HEK293 (cell line): Measurements from ENCODE around the gene B4GALNT1.
A peak's percentile ranks its signal among the peaks of the same experiment; 100 is the strongest.

ENCODE experiments used
- CTCF ChIA-PET: fragments of 350-600 bp; formaldehyde crosslinking; extraction: SDS; loops from one replicate; lab custom pipeline; 2021; ENCODE audit warnings: antibody characterized with exemption; lab: Yijun Ruan, JAX
- POLR2A ChIA-PET: fragments of 300-600 bp; formaldehyde crosslinking; extraction: SDS; loops from one replicate; lab custom pipeline; 2020; ENCODE audit warnings: antibody characterized with exemption, inconsistent platforms; lab: Yijun Ruan, JAX
- H3K27ac ChIP-seq: fragments of 200-500 bp; sonication (Bioruptor generic); 2 replicates; pipeline ENCODE4 v1.5.1; 2014; ENCODE audit warnings: low read depth, low read length, control low read depth, inconsistent platforms; ENCODE audit errors: extremely low read depth
- H3K36me3 ChIP-seq, 2 experiments: fragments of 200-500 bp in 1 of 2; sonication (Bioruptor generic) in 1 of 2; 1 replicate in 1 of 2; 2 replicates in 1 of 2; pipeline ENCODE4 v1.5.1; 2014 to 2017; ENCODE audit warnings: inconsistent platforms in 2 of 2, low read length in 2 of 2; ENCODE audit not compliant: control insufficient read depth in 2 of 2, insufficient read depth in 1 of 2
- H3K4me1 ChIP-seq: fragments of 200-500 bp; sonication (Bioruptor generic); 2 replicates; pipeline ENCODE4 v1.5.1; 2014; ENCODE audit warnings: mild to moderate bottlenecking, low read length, inconsistent platforms; ENCODE audit not compliant: control insufficient read depth, insufficient read depth
- H3K4me3 ChIP-seq: 2 replicates; pipeline ENCODE4 v1.5.1; 2011; ENCODE audit warnings: low read depth, mild to moderate bottlenecking, control low read depth, low read length, moderate library complexity
- H3K9me3 ChIP-seq: fragments of 200-500 bp; sonication (Bioruptor generic); 2 replicates; pipeline ENCODE4 v1.5.1; 2014; ENCODE audit warnings: low read depth, low read length, inconsistent platforms; ENCODE audit not compliant: control insufficient read depth, insufficient read depth
- BCL11A ChIP-seq: fragments of 450-650 bp; formaldehyde crosslinking; IDR thresholded peaks from 2 replicates; pipeline ENCODE4 v1.5.1; 2016; ENCODE audit warnings: low read depth, missing biosample characterization, missing genetic modification characterization
- GFI1B ChIP-seq: fragments of 450-650 bp; formaldehyde crosslinking; IDR thresholded peaks from 2 replicates; pipeline ENCODE4 v1.5.1; 2016; ENCODE audit warnings: missing biosample characterization, missing genetic modification characterization
- GLI2 ChIP-seq: fragments of 450-650 bp; formaldehyde crosslinking; IDR thresholded peaks from 2 replicates; pipeline ENCODE4; 2017; ENCODE audit warnings: missing biosample characterization, missing genetic modification characterization, low read depth, borderline replicate concordance
- GLIS1 ChIP-seq: fragments of 450-650 bp; formaldehyde crosslinking; IDR thresholded peaks from 2 replicates; pipeline ENCODE4 v1.5.1; 2016; ENCODE audit warnings: missing biosample characterization, missing genetic modification characterization
- INSM2 ChIP-seq: fragments of 450-650 bp; formaldehyde crosslinking; IDR thresholded peaks from 2 replicates; pipeline ENCODE4 v1.5.1; 2016; ENCODE audit warnings: missing biosample characterization, missing genetic modification characterization
- KLF9 ChIP-seq: fragments of 450-650 bp; formaldehyde crosslinking; IDR thresholded peaks from 2 replicates; pipeline ENCODE4 v1.5.1; 2016; ENCODE audit warnings: missing biosample characterization, missing genetic modification characterization, low read depth
- PRDM1 ChIP-seq: fragments of 450-650 bp; formaldehyde crosslinking; IDR thresholded peaks from 2 replicates; pipeline ENCODE4; 2016; ENCODE audit warnings: missing biosample characterization, missing genetic modification characterization
- SCRT2 ChIP-seq: fragments of 450-650 bp; formaldehyde crosslinking; IDR thresholded peaks from 2 replicates; pipeline ENCODE4 v1.5.1; 2016; ENCODE audit warnings: missing biosample characterization, missing genetic modification characterization
- TCF7L2 ChIP-seq: IDR thresholded peaks from 2 replicates; pipeline ENCODE4 v1.6.1; 2011; ENCODE audit warnings: low read depth, mild to moderate bottlenecking, inconsistent platforms, low read length, moderate library complexity, borderline replicate concordance
- ZBTB1 ChIP-seq: fragments of 450-650 bp; formaldehyde crosslinking; IDR thresholded peaks from 2 replicates; pipeline ENCODE4 v1.5.1; 2016; ENCODE audit warnings: missing biosample characterization, missing genetic modification characterization
- ZBTB21 ChIP-seq: fragments of 450-650 bp; formaldehyde crosslinking; IDR thresholded peaks from 2 replicates; pipeline ENCODE4 v1.5.1; 2017; ENCODE audit warnings: missing biosample characterization, missing genetic modification characterization
- ZBTB49 ChIP-seq: fragments of 450-650 bp; formaldehyde crosslinking; IDR thresholded peaks from 2 replicates; pipeline ENCODE4 v1.5.1; 2016; ENCODE audit warnings: missing biosample characterization, missing genetic modification characterization, low read depth
- ZIC2 ChIP-seq: fragments of 450-650 bp; formaldehyde crosslinking; IDR thresholded peaks from 2 replicates; pipeline ENCODE4 v1.5.1; 2016; ENCODE audit warnings: missing biosample characterization, missing genetic modification characterization
- ZNF121 ChIP-seq: fragments of 450-650 bp; formaldehyde crosslinking; IDR thresholded peaks from 2 replicates; pipeline ENCODE4 v1.5.1; 2016; ENCODE audit warnings: missing biosample characterization, missing genetic modification characterization
- ZNF174 ChIP-seq: fragments of 450-650 bp; formaldehyde crosslinking; IDR thresholded peaks from 2 replicates; pipeline ENCODE4 v1.5.0; 2017; ENCODE audit warnings: missing biosample characterization, mild to moderate bottlenecking, missing genetic modification characterization
- ZNF211 ChIP-seq: fragments of 450-650 bp; formaldehyde crosslinking; IDR thresholded peaks from 2 replicates; pipeline ENCODE4 v1.5.1; 2016; ENCODE audit warnings: low read depth, missing biosample characterization, missing genetic modification characterization
- ZNF37A ChIP-seq: fragments of 450-650 bp; IDR thresholded peaks from 2 replicates; pipeline ENCODE4 v1.5.1; 2018; ENCODE audit warnings: missing biosample characterization, missing genetic modification characterization
- ZNF398 ChIP-seq: fragments of 450-650 bp; formaldehyde crosslinking; IDR thresholded peaks from 2 replicates; pipeline ENCODE4 v1.5.1; 2017; ENCODE audit warnings: missing biosample characterization, missing genetic modification characterization
- ZNF433 ChIP-seq: fragments of 450-650 bp; formaldehyde crosslinking; IDR thresholded peaks from 2 replicates; pipeline ENCODE4 v1.5.1; 2016; ENCODE audit warnings: missing biosample characterization, missing genetic modification characterization, low read depth
- ZNF548 ChIP-seq: fragments of 450-650 bp; formaldehyde crosslinking; IDR thresholded peaks from 2 replicates; pipeline ENCODE4 v1.5.1; 2016; ENCODE audit warnings: missing biosample characterization, missing genetic modification characterization
- ZNF571 ChIP-seq: fragments of 450-650 bp; formaldehyde crosslinking; IDR thresholded peaks from 2 replicates; pipeline ENCODE4 v1.5.0; 2017; ENCODE audit warnings: missing biosample characterization, missing genetic modification characterization
- ZSCAN30 ChIP-seq: fragments of 450-650 bp; IDR thresholded peaks from 2 replicates; pipeline ENCODE4 v1.5.1; 2018; ENCODE audit warnings: missing biosample characterization, mild to moderate bottlenecking, missing genetic modification characterization, moderate library complexity
- TF ChIP-seq, protein P1 (sequence below): fragments of 450-650 bp; formaldehyde crosslinking; IDR thresholded peaks from 2 replicates; pipeline ENCODE4 v1.5.1; 2016; ENCODE audit warnings: missing biosample characterization, missing genetic modification characterization
- TF ChIP-seq, protein P2 (sequence below): fragments of 450-650 bp; formaldehyde crosslinking; IDR thresholded peaks from 2 replicates; pipeline ENCODE4 v1.5.1; 2016; ENCODE audit warnings: missing biosample characterization, missing genetic modification characterization

B4GALNT1 gene

GRCh38 chr12:57584050-57584449, 49.0 kb downstream of the B4GALNT1 start:
- H3K9me3 ChIP-seq: no peaks in the 10 kb centered on the region
- TF ChIP-seq ZNF571 (no peak), ZBTB1 (no peak), GFI1B (tag by site-specific recombination) (no peak), ZNF174 (no peak), ZNF37A (tag by site-specific recombination) (no peak), PRDM1 (tag by site-specific recombination) (no peak), ZNF398 (tag by site-specific recombination) (no peak), ZNF121 (tag by site-specific recombination) (no peak), SCRT2 (no peak), ZBTB49 (tag by site-specific recombination) (no peak), ZNF211 (tag by site-specific recombination) (no peak), ZBTB21 (no peak), TCF7L2 (no peak)
- TF ChIP-seq, protein P1, sequence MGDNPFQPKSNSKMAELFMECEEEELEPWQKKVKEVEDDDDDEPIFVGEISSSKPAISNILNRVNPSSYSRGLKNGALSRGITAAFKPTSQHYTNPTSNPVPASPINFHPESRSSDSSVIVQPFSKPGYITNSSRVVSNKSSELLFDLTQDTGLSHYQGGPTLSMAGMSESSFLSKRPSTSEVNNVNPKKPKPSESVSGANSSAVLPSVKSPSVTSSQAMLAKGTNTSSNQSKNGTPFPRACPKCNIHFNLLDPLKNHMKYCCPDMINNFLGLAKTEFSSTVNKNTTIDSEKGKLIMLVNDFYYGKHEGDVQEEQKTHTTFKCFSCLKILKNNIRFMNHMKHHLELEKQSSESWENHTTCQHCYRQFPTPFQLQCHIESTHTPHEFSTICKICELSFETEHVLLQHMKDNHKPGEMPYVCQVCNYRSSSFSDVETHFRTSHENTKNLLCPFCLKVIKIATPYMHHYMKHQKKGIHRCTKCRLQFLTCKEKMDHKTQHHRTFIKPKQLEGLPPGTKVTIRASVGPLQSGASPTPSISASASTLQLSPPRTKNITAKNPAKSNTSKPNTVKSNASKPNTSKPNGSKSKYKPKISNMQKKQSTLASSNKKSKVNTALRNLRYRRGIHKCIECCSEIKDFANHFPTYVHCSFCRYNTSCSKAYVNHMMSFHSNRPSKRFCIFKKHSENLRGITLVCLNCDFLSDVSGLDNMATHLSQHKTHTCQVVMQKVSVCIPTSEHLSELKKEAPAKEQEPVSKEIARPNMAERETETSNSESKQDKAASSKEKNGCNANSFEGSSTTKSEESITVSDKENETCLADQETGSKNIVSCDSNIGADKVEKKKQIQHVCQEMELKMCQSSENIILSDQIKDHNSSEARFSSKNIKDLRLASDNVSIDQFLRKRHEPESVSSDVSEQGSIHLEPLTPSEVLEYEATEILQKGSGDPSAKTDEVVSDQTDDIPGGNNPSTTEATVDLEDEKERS (tag by site-specific recombination): no peak
- CTCF ChIA-PET: interaction anchor here (0.7 to 6.6 kb wide), 32 partner anchors 9 to 158 kb away, joined by 3 to 113 read pairs (median 7); partner anchors contain the start of genes ARHGEF25, B4GALNT1 and DCTN2
- POLR2A ChIA-PET: interaction anchor here (1.2 to 1.5 kb wide), 2 partner anchors 27 to 49 kb away, joined by 3 read pairs; partner anchors contain the start of genes ARHGEF25 and B4GALNT1
- no peak overlapping the region for H3K4me3 ChIP-seq
- peaks cover 0 to 29% of the 10 kb centered on the region in 2 experiments; a peak in 2 of 3 replicates for H3K36me3 ChIP-seq
- H3K27ac ChIP-seq: no peak overlapping the region
- no peaks in the 10 kb centered on the region for H3K4me1 ChIP-seq

- POLR2A ChIA-PET: interaction anchor here (0.7 to 1.5 kb wide), 4 partner anchors 21 to 63 kb away, joined by 3 to 6 read pairs (median 4); partner anchors contain the start of genes B4GALNT1 and DDIT3
- Histone ChIP-seq H3K27ac (no peak overlapping the region), H3K4me1 (no peaks in the 10 kb centered on the region), H3K4me3 (no peak overlapping the region), H3K9me3 (no peaks in the 10 kb centered on the region), H3K36me3 (peaks cover 0 to 34% of the 10 kb centered on the region in 2 experiments; a peak in 2 of 3 replicates)
- CTCF ChIA-PET: interaction anchor here (0.5 to 6.6 kb wide), 44 partner anchors 8 to 458 kb away, joined by 3 to 113 read pairs (median 5); partner anchors contain the start of genes ARHGEF25, B4GALNT1, DCTN2 and OS9
- TF ChIP-seq ZSCAN30 (tag by site-specific recombination) (peak; percentile 83), ZNF548 (no peak), BCL11A (peak; percentile 23; the same call in 1 of the 2 replicates), ZIC2 (peak; percentile 17; the same call in 1 of the 2 replicates), GLI2 (tag by site-specific recombination) (no peak), INSM2 (no peak), GLIS1 (tag by site-specific recombination) (peak; percentile 43; the same call in 1 of the 2 replicates), ZNF571 (no peak), KLF9 (tag by site-specific recombination) (no peak), ZNF433 (tag by site-specific recombination) (no peak)
- TF ChIP-seq, protein P2, sequence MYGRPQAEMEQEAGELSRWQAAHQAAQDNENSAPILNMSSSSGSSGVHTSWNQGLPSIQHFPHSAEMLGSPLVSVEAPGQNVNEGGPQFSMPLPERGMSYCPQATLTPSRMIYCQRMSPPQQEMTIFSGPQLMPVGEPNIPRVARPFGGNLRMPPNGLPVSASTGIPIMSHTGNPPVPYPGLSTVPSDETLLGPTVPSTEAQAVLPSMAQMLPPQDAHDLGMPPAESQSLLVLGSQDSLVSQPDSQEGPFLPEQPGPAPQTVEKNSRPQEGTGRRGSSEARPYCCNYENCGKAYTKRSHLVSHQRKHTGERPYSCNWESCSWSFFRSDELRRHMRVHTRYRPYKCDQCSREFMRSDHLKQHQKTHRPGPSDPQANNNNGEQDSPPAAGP (tag by site-specific recombination): no peak; the same call in 1 of the 2 replicates
Measured at GRCh38 chr12:57583008-57583831, 49.8 kb downstream of the B4GALNT1 start.
